NCI-H2227 treated with DMSO at 0.1 percent for 48 hours (cell line): ENCODE measurements around the gene COL4A2.

Experiments used
- DNase-seq: peaks from one replicate; lab custom pipeline; 2025; lab: John Stamatoyannopoulos, UW

Gene COL4A2

GRCh38 chr13:110290826-110291225, 16.3 kb upstream of the COL4A2 start:
- DNase-seq, result no peak

GRCh38 chr13:110291286-110291685, 15.8 kb upstream of the COL4A2 start:
- DNase-seq, result no peak

- no peak for DNase-seq
These were observed 14.0 kb upstream of the COL4A2 start for GRCh38 chr13:110293037-110293436.

- no peak for DNase-seq
These were observed 13.4 kb upstream of the COL4A2 start for GRCh38 chr13:110293649-110294048.

GRCh38 chr13:110294146-110294545, 12.9 kb upstream of the COL4A2 start:
- no peak for DNase-seq

DNA sequence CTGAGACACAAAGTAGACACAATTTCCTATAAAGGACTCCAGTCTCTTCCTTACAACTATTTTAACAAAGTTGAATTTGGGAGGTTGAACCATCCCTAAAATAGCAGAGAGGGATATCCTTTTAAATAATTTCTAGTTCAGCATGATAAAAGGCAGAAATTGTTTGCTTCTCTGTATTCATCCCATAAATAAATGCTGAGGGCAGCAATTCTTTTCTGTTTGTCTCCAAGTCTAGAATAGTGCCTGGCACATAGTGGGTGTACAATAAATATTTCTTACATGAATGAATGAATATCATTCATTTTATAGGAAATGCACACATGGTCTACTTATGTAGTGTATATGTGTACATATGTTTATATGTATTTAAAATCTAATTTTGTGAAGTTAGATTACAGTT, 12.5 kb upstream of the COL4A2 start:
- DNase-seq, result no peak

DNA sequence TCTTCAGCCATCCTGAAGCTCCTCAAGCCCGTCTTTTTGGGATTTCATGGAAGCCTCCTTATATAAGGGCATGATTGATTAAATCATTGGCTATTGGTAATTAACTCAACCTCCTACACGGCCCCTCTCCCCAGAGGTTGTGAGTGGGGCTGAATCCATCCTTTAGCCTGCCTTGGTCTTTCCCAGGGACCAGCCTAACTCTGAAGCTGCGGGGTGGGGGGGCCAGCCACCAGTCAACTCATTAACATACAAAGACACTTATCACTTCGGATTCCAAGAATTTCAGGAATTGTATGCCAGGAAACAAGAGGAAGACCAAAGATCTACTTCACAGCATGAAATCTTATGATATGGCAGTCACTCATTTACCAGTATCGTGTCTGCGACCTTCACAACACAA, 10.1 kb upstream of the COL4A2 start:
- DNase-seq, result no peak

GRCh38 chr13:110297766-110298504, 9.1 kb upstream of the COL4A2 start:
- no peak for DNase-seq

DNA sequence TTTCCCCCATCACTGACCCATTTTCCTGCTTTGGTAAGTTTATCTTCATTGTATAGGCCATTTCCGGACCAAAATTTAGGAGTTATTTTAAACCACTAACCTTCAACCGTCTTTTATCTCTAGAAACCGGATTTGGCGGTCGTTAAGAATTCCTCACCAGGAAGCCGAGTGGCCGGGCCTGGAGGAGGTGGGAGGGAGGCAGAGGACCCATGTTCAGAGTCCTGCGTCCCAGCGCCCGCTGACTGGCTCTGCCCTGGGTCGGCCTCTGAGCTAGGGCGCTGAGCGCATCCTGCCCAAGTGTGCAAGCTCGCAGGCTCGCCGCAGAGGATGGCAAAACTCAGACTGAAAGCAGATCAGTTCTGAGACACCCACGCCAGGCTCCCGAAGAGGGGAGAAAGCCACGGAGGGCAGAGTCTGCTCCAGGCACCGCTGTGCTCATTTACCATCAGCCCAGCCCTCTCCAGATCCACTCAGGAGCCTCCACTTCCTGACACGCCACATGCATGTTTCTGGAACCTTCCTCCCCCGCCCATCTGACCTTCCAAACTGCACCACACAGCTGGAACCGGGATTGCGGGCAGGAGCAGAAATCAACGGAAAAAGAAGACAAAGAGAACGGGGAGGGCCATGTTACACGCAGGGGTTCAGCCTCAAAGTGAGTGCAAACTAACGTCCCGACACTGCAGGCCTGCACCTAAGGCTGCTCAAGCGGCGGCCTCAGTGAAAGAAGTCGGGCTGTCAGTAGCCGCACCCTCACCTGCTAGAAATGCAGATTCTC, 8.4 kb upstream of the COL4A2 start:
- no peak for DNase-seq

GRCh38 chr13:110299283-110299840, 7.7 kb upstream of the COL4A2 start:
- DNase-seq, result no peak

GRCh38 chr13:110300090-110300815, 6.8 kb upstream of the COL4A2 start:
- no peak for DNase-seq

DNA sequence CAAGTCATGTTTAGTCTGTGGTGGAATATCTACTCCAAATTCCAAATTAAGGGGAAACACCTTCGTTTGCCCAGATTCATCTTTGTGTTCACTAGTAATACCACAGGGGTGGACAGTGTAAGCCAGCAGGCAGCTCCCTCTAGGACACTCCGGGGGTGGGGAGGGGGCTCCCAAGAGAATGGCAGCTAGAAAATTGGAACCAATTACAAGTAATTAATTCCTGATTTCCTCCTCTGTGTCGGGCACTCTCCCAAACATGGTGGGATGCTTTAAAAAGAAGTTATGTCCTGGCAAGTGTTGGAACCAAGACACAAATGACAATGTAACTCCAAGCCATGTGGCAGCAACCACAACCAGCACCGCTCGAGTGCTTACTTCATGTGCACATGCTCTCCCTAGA, 6.0 kb upstream of the COL4A2 start:
- no peak for DNase-seq

GRCh38 chr13:110301606-110302553, 5.2 kb upstream of the COL4A2 start:
- DNase-seq, result no peak

- no peak for DNase-seq
These were observed 4.1 kb upstream of the COL4A2 start for GRCh38 chr13:110302997-110303396.

DNA sequence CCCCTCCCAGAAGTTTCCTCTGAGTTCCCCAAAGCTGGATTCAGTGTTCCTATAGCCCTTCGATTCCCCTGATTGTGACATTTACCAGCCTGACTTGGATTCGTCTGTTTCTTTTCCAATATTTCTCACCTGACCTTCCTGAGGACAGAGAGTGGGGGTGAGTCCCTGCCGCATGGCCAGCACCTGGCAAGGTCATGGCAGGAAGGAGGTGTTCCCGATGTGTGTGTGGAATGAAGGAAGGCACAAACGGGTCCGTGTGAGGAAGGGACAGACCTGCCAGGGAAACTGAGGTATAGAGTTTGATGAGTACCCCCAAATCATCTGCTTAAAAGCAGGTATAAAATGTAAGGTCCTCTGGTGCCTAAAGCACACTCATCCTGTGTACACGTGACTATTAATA, 3.4 kb upstream of the COL4A2 start:
- DNase-seq, result no peak

DNA sequence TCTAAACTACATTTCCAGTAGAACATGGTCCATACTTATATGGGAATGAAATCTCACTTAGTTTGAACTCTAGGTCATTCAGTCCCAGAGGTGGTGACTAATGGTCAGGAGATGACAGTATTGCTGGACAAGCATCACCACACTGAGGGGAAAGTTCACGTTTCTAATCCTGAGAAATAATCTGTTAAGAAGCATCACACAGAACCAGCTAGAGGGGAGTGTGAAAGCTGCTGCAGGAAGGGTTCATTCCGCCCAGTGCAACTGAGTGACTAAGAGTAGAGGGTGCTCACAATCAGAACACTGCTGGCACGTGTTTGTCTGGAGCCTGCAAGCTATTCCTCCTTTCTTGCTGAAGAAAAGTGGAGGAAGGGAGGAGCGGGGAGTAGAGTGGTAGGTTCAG, 2.8 kb upstream of the COL4A2 start:
- DNase-seq, result no peak

DNA sequence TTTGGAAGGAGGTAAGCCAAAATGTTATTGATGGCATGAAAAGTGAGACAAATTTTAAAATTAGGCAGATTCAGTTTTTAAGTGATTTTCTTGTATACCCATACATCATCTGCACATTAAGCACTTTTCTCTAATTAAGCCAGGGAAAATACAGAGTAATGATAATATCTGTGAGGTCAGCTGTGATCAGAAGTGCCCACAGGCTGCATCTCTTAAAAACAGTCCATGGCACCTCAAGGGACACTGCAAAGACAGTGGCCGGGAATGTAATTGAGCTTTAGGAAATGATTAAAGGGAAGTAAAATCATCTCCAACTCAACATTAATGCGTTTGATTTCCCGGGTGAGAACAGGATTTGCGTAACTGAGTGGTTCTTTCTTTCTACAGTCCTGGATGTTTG, 2.1 kb upstream of the COL4A2 start:
- no peak for DNase-seq

DNA sequence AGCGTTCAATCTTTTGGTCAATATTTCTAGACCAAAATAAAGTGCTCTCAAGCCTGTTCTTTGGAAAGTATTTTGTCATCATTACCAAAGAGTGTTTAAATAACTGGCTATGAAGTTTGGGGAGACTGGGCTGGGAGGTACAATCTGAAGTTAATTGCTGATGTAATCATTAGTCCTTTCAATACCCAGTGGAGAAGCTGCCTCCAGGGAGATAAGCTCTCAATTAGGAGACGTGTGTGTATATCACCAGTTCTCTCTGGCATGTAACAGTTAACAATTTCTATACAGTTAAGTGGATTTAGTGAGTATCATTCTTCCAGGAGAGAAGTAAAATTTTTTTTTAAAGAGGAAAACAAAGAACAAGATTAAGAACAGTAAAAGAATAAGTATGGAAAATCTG, 1.5 kb upstream of the COL4A2 start:
- no peak for DNase-seq

- no peak for DNase-seq
These were observed 1.1 kb upstream of the COL4A2 start for GRCh38 chr13:110305949-110306339.

GRCh38 chr13:110306340-110306959, 634 bp upstream of the COL4A2 start:
- no peak for DNase-seq
